Measurements from ENCODE around the gene NUDT4. TPM values are rescaled to one million over a fixed set of nuclear protein-coding genes. Genes with fewer than 3 reads are reported as not detected.

NUDT4 gene
- total RNA-seq, 1 donor from 2014 or later: 44.0 TPM

DNA sequence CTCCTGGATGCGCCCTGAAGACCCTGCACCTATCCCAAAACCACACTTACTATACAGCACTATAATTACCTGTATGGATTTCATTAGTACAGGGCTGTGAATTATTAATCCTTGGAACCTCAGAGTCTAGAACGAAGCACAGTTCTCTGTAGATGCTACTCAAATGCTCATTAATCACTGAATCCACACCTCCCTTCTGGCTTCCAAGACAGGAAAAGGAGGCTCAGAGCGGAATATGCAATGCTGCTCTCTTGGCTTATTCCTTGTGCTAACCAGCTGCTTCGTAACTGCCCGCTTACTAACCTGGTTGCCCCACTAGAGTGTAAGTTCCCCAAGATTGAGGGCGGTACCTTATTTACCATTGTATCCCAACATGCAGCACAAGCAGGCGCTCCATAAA, 39.1 kb upstream of the NUDT4 start:
- H3K4me1 Mint-ChIP-seq (ENCODE audit: unreplicated experiment): peaks cover 11% of the 10 kb centered on the region
- H3K27ac Mint-ChIP-seq (ENCODE audit: unreplicated experiment): no peak overlapping the region
- H3K36me3 Mint-ChIP-seq (ENCODE audit: unreplicated experiment): no peaks in the 10 kb centered on the region
- DNase-seq (ENCODE audit: extremely low spot score, unreplicated experiment): no peak
- H3K9me3 Mint-ChIP-seq (ENCODE audit: unreplicated experiment): no peaks in the 10 kb centered on the region
- TF ChIP-seq, protein P1, sequence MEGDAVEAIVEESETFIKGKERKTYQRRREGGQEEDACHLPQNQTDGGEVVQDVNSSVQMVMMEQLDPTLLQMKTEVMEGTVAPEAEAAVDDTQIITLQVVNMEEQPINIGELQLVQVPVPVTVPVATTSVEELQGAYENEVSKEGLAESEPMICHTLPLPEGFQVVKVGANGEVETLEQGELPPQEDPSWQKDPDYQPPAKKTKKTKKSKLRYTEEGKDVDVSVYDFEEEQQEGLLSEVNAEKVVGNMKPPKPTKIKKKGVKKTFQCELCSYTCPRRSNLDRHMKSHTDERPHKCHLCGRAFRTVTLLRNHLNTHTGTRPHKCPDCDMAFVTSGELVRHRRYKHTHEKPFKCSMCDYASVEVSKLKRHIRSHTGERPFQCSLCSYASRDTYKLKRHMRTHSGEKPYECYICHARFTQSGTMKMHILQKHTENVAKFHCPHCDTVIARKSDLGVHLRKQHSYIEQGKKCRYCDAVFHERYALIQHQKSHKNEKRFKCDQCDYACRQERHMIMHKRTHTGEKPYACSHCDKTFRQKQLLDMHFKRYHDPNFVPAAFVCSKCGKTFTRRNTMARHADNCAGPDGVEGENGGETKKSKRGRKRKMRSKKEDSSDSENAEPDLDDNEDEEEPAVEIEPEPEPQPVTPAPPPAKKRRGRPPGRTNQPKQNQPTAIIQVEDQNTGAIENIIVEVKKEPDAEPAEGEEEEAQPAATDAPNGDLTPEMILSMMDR (IDR thresholded peaks at IDR 0.05): no peak
- H3K4me3 Mint-ChIP-seq (ENCODE audit: unreplicated experiment): no peak overlapping the region
- H3K27me3 Mint-ChIP-seq (ENCODE audit: unreplicated experiment): no peaks in the 10 kb centered on the region

DNA sequence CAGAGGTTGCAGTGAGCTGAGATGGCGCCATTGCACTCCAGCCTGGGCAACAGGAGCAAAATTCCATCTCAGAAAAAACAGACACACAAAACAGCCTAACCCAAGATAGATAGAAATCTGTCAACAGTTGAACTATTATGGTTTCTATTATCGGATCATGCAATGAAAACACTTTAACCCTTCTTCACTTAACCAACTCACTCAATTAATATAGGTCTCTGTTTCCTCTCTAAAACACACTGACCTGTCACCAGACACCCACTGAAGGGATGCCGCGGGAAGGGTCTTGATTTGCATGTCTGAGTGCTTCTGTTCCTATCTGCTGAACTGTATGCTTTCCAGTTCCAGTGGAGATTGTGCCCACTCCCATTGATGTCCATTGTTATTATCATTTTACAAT, 38.0 kb upstream of the NUDT4 start:
- no peaks in the 10 kb centered on the region for H3K27me3 Mint-ChIP-seq (ENCODE audit: unreplicated experiment)
- no peaks in the 10 kb centered on the region for H3K36me3 Mint-ChIP-seq (ENCODE audit: unreplicated experiment)
- TF ChIP-seq, protein P1 (IDR thresholded peaks at IDR 0.05): no peak
- H3K9me3 Mint-ChIP-seq (ENCODE audit: unreplicated experiment): no peaks in the 10 kb centered on the region
- H3K4me3 Mint-ChIP-seq (ENCODE audit: unreplicated experiment): no peak overlapping the region
- peaks cover 11% of the 10 kb centered on the region for H3K4me1 Mint-ChIP-seq (ENCODE audit: unreplicated experiment)
- H3K27ac Mint-ChIP-seq (ENCODE audit: unreplicated experiment): no peak overlapping the region
- DNase-seq (ENCODE audit: extremely low spot score, unreplicated experiment): no peak

DNA sequence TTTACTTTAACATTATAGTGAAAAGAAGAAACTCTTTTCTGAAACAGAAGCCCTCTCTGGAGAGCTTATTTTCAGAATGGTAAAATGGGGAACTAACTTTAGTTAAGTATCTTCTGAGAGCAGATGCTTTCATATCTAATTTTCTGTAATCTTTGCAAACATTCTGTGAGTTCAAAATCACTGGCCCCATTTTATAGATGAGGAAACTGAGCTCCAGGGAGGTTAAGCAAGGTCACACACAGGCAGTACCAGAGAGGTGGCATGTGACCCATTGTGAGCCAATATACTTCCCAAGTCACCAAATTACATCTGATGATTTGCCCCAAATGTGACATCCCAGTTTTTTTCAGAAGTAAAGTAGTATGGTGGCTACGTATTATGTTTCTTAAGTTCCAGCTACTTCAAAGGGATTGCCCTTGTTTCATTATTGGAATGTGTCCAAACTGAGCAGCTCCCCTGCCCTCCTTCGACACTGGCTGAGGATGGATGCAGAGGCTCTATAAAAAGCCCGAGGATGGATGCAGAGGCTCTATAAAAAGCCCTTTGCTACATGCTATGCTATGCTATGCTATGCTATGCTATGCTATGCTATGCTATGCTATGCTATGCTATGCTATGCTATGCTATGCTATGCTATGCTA, 36.2 kb upstream of the NUDT4 start:
- Mint-ChIP-seq H3K27me3 (ENCODE audit: unreplicated experiment) (no peaks in the 10 kb centered on the region), H3K27ac (ENCODE audit: unreplicated experiment) (no peak overlapping the region), H3K36me3 (ENCODE audit: unreplicated experiment) (no peaks in the 10 kb centered on the region), H3K9me3 (ENCODE audit: unreplicated experiment) (no peaks in the 10 kb centered on the region), H3K4me3 (ENCODE audit: unreplicated experiment) (no peak overlapping the region), H3K4me1 (ENCODE audit: unreplicated experiment) (peaks cover 7% of the 10 kb centered on the region)
- no peak for DNase-seq (ENCODE audit: extremely low spot score, unreplicated experiment)
- TF ChIP-seq, protein P1 (IDR thresholded peaks at IDR 0.05): no peak

DNA sequence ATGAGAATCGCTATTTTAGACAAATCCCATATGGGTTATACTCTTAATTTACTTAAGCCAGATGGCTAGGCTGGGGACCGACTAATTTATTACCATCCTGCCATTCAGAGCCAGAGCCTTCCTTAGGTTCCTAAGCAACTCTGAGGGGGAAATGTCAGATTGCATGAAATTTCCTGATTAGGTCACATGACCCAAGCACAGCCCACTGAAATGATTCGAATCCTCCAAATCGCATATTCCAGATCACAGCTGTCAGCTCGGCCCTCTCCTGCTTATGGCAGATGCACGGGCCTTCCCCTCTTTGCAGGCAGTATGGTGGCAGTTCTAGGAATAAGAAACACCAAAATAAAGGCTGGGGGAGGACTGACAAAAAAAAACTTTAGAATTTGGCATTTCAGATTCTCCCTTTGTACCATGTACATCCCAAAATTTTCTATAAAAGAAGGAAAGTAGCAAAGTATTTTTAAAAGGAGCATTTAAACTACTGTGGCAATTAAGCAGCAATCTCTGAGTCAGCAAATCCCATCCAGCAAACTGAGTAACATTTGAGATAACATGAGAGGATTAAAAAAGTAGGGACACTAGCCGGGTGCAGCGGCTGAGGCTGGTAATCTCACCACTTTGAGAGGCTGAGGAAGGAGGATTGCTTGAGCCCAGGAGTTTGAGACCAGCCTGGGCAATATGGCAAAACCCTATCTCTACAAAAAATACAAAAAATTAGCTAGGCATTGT, 30.5 kb upstream of the NUDT4 start:
- no peak for DNase-seq (ENCODE audit: extremely low spot score, unreplicated experiment)
- Mint-ChIP-seq H3K4me1 (ENCODE audit: unreplicated experiment) (peaks cover 5% of the 10 kb centered on the region), H3K27ac (ENCODE audit: unreplicated experiment) (no peak overlapping the region), H3K36me3 (ENCODE audit: unreplicated experiment) (no peaks in the 10 kb centered on the region), H3K4me3 (ENCODE audit: unreplicated experiment) (no peak overlapping the region), H3K9me3 (ENCODE audit: unreplicated experiment) (no peaks in the 10 kb centered on the region), H3K27me3 (ENCODE audit: unreplicated experiment) (no peaks in the 10 kb centered on the region)
- TF ChIP-seq, protein P1 (IDR thresholded peaks at IDR 0.05): no peak

DNA sequence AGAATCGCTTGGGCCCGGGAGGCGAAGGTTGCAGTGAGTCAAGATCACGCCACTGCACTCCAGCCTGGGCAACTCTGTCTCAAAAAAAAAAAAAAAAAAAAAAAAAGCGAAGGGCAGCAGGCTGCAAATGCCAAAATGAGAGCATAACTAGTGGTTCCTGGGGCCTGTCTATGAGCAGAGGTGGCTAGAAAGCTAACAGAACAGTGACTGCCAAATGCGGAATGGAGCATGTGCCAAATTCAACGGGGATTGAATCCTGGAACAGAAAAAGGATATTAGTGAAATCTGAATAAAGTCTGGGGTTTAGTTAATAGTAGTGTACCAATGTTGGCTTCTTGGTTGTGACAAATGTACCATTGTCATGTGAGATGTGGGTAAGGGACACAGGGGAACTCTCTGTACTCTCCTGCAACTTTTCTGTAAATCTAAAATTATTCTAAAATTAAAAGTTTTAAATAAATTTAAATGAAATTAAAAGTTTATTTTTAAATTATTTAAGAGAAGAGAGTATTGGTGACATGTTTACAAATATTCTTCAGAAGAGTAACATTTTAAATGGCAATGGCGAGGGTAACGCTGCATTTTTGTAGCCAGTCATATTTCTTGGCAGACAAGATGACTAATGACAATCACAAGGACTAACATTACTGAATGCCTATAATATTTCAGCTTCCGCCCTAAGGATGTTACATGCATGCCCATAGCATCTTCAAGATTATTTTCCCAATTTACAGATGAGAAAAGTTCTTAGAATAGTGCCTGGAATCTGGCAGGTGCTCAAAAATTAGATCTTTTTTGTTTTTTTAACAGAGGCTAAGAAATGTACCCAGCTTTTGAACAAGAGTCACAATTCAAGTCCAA, 28.9 kb upstream of the NUDT4 start:
- no peaks in the 10 kb centered on the region for H3K36me3 Mint-ChIP-seq (ENCODE audit: unreplicated experiment)
- TF ChIP-seq, protein P1 (IDR thresholded peaks at IDR 0.05): no peak
- peaks cover 5% of the 10 kb centered on the region for H3K4me1 Mint-ChIP-seq (ENCODE audit: unreplicated experiment)
- no peak for DNase-seq (ENCODE audit: extremely low spot score, unreplicated experiment)
- no peak overlapping the region for H3K4me3 Mint-ChIP-seq (ENCODE audit: unreplicated experiment)
- no peaks in the 10 kb centered on the region for H3K9me3 Mint-ChIP-seq (ENCODE audit: unreplicated experiment)
- H3K27me3 Mint-ChIP-seq (ENCODE audit: unreplicated experiment): no peaks in the 10 kb centered on the region
- no peak overlapping the region for H3K27ac Mint-ChIP-seq (ENCODE audit: unreplicated experiment)

Measured in osteocyte (in vitro differentiated cells).